Measurements from ENCODE around the gene CSRNP2. TPM values are rescaled to one million over a fixed set of nuclear protein-coding genes. Genes with fewer than 3 reads are reported as not detected.

The CSRNP2 gene
- total and polyA plus RNA-seq, 2 of the 8 experiments (the other 6 are each of a cell fraction or from before 2014, with no cell fraction given): 13.7 to 34.0 TPM

DNA sequence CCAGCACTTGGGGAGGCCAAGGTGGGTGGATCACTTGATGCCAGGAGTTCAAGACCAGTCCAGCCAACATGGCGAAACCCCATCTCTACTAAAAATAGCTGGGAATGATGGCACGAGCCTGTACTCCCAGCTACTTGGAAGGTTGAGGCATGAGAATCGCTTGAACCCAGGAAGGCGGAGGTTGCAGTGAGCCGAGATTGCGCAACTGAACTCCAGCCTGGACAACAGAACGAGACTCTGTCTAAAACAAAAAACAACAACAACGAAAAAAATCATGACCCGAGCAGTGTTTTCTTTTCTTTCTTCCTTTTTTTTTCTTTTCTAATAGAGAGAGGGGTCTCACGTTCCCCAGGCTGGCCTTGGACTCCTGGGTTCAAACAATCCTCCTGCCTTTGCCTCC is 3.5 kb upstream of the CSRNP2 start:
- Histone ChIP-seq H2BK120ac (replicated peaks; ENCODE audit: low read depth, low read length) (no peak overlapping the region), H3K4ac (replicated peaks; ENCODE audit: insufficient read length, low read depth, low read length) (no peak overlapping the region)

More for the DNA sequence above, 3.5 kb upstream of the CSRNP2 start:
- FAIRE-seq: no peak
- H3K4me1 ChIP-seq (replicated peaks in 1 of 4; ENCODE audit: control insufficient read depth in 3 of 4, insufficient read depth in 4 of 4, low read length in 3 of 4): peaks cover 3 to 5% (median 3%) of the 10 kb centered on the region in 4 experiments; a peak in 4 of 7 replicates
- H3K4me2 ChIP-seq (ENCODE audit: insufficient read depth in 1 of 2, low read depth in 2 of 2, low read length in 2 of 2): no peak overlapping the region
- H3K9ac ChIP-seq (replicated peaks in 1 of 4; ENCODE audit: extremely low read depth in 1 of 4, low read depth in 3 of 4, low read length in 3 of 4): no peak overlapping the region
- ChIA-PET POLR2A (ENCODE audit: partially characterized antibody) (no interaction called here), CTCF (ENCODE audit: partially characterized antibody) (interaction anchor here (0.9 to 1.0 kb wide), 2 partner anchors 183 to 263 kb away, joined by 3 to 4 read pairs; no protein-coding TSS in a partner anchor)
- no peak overlapping the region for H3K18ac ChIP-seq (ENCODE audit: extremely low read depth, low read length)
- H3K27me3 ChIP-seq (replicated peaks in 1 of 4; ENCODE audit: control insufficient read depth in 3 of 4, extremely low read depth in 1 of 4, insufficient read depth in 3 of 4, low read length in 3 of 4): no peaks in the 10 kb centered on the region
- no peak overlapping the region for H4K8ac ChIP-seq (ENCODE audit: extremely low read depth, insufficient read depth, low read length)
- 90% methylated on average over 10 of the region's 10 CpGs; no CpG with 5 or more reads in 1 of the 2 experiments for WGBS, 2 experiments (ENCODE audit: extremely low coverage in 1 of 2, insufficient coverage in 1 of 2, insufficient read length in 1 of 2, insufficient replicate concordance in 2 of 2, low coverage in 1 of 2, low lambda C conversion rate in 2 of 2, missing lambda C conversion rate in 1 of 2)
- H2BK12ac ChIP-seq (ENCODE audit: low read depth, low read length): no peak overlapping the region
- H3K14ac ChIP-seq (ENCODE audit: insufficient read length): no peak overlapping the region
- peaks cover 0 to 5% of the 10 kb centered on the region in 2 experiments for H4K20me1 ChIP-seq (replicated peaks in 1 of 2; ENCODE audit: control insufficient read depth in 1 of 2, insufficient read depth in 2 of 2, low read length in 2 of 2)
- H4K91ac ChIP-seq (replicated peaks; ENCODE audit: insufficient read length, low read length): no peak overlapping the region
- H3K23me2 ChIP-seq (ENCODE audit: low read depth, low read length): peaks cover 9% of the 10 kb centered on the region
- no peak overlapping the region for H3K56ac ChIP-seq (replicated peaks; ENCODE audit: insufficient read length, low read depth, low read length)
- H2BK5ac ChIP-seq (ENCODE audit: low read depth, low read length): no peak overlapping the region
- no peak overlapping the region for H3K23ac ChIP-seq (ENCODE audit: insufficient read length)
- no peak overlapping the region for H2AFZ ChIP-seq (ENCODE audit: low read length)
- H2BK15ac ChIP-seq (ENCODE audit: low read length): no peak overlapping the region
- no peak overlapping the region for H3K27ac ChIP-seq (ENCODE audit: low read depth, low read length)
- peaks cover 3 to 7% of the 10 kb centered on the region in 2 experiments; a peak in 2 of 4 replicates for H3K79me2 ChIP-seq (ENCODE audit: control insufficient read depth in 1 of 2, insufficient read depth in 2 of 2, low read length in 2 of 2)
- TF ChIP-seq SIX5 (IDR thresholded peaks at IDR 0.05; ENCODE audit: low read depth, low read length): no peak
- no peak for TF ChIP-seq POLR2A (IDR thresholded peaks at IDR 0.05; ENCODE audit: control extremely low read depth in 1 of 2, low read depth in 2 of 2, low read length in 2 of 2)
- peak; percentile 85 for TF ChIP-seq CEBPB (IDR thresholded peaks at IDR 0.05; ENCODE audit: low read depth, low read length)
- no peak for TF ChIP-seq TEAD4 (IDR thresholded peaks at IDR 0.05; ENCODE audit: low read depth, low read length)
- TF ChIP-seq RBBP5 (IDR thresholded peaks at IDR 0.05; ENCODE audit: borderline replicate concordance, low read depth, low read length): no peak
- H3K36me3 ChIP-seq (ENCODE audit: control insufficient read depth in 2 of 4, insufficient read depth in 4 of 4, low read length in 3 of 4): no peaks in the 10 kb centered on the region; a peak in 1 of 8 replicates
- no peak overlapping the region for H4K5ac ChIP-seq (ENCODE audit: insufficient read length, low read depth, low read length)
- H2BK20ac ChIP-seq (ENCODE audit: low read length): no peak overlapping the region
- DNase-seq (ENCODE audit: low read depth in 1 of 2, low spot score in 2 of 2): no peak
- no peak overlapping the region for H2AK5ac ChIP-seq (ENCODE audit: low read depth, low read length)
- peaks cover 4% of the 10 kb centered on the region; the same call in 1 of the 2 replicates for H3K79me1 ChIP-seq (ENCODE audit: low read depth, low read length)
- H3K4me3 ChIP-seq (ENCODE audit: extremely low read depth in 1 of 4, insufficient read depth in 2 of 4, low read depth in 3 of 4, low read length in 4 of 4): no peak overlapping the region
- H3K9me3 ChIP-seq (ENCODE audit: insufficient read depth in 2 of 2, low read depth in 1 of 2, low read length in 1 of 2): no peaks in the 10 kb centered on the region
